Measurements from ENCODE around the gene CCDC136.

DNA sequence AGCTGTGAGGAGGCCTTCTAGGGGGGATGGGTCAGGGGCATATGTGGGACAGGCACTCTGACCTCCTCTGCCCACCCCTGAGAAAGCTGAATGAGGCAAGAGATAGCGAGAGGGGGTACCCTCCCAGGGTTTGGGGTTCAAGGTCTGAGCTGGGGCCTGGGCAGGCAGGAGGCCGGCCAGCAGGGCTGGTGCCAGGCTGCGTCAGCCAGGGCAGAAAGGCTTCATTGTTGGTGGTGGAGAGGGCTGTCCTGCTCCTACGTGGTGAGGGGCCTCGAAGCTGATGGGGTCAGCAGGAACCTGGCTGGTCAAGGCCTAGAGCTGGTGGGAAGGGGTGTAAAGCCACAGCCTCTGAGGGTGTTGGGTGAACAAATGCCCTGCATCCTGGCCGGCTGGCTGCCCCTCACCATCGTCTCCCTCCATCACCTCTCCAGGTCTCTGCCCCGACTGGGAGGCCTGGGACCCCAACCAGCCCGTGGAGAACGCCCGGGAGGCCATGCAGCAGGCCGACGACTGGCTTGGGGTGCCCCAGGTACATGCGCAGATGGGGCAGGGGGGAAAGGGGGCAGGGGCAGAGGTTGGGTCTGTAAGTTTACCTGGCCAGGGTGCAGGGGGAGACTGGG is 45.1 kb downstream of the CCDC136 start:
- TF ChIP-seq CTCF (IDR thresholded peaks at IDR 0.05), result no peak
- no peak for TF ChIP-seq ZFX (IDR thresholded peaks at IDR 0.05; ENCODE audit: borderline replicate concordance)

Data from 22Rv1 (cell line).